GM18870 (cell line): ENCODE measurements around the gene ADAP1.
"Not testable (repeated sequence)": the region's sequence is repeated elsewhere in the genome, so short reads cannot be mapped to it uniquely, and the experiment has no call there.

ENCODE experiments used
- ATAC-seq: cut with Tn5 transposase; IDR thresholded peaks from one replicate; pipeline ENCODE4 v1.9.1; 2021; ENCODE audit warnings: moderate library complexity; ENCODE audit not compliant: unreplicated experiment

The ADAP1 gene

DNA sequence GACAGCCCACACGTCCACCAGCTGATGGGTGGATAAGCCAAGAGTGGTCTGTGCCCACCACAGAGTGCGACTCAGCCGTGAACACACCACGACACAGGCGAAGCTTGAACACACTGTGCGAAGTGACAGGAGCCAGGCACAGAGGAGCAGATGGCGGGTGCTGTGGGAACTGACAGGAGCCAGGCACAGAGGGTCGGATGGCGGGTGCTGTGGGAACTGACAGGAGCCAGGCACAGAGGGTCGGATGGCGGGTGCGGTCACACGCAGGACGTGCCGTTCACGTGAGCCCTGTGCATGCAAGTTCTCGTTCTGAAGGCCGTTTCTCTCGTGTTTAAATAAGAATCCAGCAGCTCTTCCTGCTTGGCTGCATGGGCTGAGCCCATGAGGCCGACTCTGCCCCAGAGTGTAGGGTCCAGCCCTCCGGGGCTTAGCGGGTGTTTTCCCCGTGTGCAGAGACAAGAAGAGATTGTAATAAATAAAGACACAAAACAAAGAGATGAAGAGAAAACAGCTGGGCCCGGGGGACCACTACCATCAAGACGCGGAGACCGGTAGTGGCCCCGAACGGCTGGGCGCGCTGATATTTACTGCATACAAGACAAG, 5.9 kb upstream of the ADAP1 start:
- no peak for ATAC-seq

DNA sequence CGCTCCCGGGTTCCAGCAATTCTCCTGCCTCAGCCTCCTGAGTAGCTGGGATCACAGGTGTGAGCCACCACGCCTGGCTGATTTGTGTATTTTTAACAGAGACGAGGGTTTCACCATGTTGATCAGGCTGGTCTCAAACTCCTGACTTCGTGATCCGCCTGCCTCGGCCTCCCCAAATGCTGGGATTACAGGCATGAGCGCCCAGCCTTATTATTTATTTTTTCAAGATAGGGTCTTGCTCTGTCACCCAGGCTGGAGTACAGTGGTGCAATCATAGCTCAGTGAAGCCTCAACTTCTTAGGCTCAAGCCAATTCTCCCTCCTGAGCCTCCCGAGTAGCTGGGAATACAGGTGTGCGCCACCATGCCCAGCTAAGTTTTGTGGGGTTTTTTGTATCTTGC, 5.3 kb upstream of the ADAP1 start:
- not testable (repeated sequence) for ATAC-seq

DNA sequence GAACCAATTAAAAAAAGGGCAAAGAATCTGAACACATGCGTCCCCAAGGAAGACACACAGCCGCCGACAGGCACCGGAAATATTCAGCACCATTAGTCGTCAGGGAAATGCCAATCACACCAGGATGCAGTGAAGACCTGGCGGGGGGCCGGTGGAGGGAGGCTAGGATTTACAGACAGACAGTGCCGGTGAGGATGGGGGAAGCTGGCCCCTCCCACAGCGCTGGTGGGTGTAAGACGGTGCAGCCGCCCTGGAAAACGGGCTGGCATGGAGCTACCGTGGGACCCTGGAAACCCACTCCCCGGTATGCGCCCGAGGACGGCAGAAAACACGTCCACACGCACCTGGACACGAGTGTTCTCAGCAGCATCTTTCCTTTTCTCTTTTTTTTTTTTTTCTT, 4.8 kb upstream of the ADAP1 start:
- ATAC-seq, result no peak

DNA sequence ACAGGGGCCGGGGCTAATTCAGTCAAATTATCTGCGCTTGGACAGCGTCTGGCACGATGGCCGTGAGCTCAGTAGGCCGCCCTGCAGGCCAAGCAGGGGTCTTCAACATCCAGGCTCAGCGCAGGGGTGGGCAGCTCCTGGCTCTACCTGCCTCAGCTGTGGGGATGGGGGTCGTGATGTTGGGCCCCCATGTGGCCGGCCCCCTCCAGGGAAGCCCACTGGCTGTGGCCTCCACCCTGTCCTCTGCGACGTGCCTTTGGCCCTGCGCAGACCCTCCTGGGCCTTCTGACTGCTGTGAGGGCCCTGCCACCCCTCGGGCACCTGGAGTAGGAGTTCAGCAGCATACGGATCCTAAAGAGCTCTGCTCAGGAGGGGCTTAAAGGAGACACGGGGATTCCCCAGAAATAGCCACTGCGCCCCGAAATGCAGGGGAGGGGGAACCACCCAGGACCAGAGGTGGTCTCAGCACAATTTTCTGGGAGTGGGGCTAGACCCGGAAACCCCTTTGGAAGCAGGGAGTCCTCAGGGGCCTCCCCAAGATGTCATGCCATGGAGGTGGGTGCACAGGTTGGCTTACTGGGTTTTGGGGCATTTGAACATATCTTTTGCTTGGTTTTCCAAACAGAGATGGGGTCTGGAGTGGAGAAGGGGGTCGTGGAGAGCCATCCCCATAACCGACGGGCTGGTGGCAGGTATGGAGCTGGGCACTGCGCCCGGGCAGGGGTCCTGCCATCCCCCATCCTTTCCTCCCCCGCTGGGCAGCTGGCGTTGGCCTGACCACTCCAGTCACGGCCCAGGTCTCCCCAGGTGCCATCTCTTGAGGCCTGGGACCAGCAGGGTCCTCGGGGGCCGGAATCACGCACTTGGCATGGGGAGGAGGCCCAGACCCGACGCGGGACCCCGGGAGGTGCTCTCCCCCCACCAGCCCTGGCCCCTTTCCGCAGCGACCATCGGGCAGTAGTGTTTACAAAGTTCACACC, 4.0 kb upstream of the ADAP1 start:
- no peak for ATAC-seq

DNA sequence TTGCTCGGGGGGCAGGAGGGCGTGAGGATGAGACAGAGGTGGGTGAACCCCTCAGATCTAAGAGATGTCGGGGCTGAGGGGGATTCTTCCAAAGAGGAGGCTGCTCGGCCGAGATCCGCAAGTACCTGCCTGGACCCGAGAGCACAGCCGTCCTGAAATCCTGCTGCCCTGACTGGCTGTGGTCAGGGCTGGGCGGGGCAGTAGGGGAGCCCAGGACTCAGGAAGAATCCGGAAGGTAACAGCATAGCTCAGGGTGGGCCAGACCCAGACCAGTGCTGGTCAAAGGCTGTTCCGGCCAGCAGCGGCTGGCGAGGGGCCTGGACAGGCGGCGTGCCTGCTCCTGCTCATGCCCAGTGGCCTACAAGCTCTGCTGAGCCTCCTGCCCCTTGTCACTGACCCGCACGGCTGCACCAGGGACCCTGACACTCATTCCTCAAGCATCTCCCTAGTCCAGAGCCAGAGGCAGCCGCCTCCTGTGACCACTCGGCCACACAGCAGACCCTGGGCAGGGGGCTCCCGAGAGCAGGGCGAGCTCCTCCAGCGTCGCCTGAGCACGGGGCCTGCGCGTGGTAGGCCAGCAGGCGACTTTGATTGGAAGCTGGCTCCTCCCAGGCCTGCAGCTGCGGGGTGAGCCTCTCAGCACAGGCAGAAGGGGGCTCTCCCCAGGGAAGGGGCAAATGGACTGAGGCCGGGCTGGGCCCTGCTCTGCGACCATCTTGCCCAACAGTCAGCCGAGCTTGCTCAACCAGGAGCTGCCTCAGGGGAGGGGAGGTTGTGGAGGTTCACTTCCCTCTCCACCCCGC, 3.1 kb upstream of the ADAP1 start:
- no peak for ATAC-seq

DNA sequence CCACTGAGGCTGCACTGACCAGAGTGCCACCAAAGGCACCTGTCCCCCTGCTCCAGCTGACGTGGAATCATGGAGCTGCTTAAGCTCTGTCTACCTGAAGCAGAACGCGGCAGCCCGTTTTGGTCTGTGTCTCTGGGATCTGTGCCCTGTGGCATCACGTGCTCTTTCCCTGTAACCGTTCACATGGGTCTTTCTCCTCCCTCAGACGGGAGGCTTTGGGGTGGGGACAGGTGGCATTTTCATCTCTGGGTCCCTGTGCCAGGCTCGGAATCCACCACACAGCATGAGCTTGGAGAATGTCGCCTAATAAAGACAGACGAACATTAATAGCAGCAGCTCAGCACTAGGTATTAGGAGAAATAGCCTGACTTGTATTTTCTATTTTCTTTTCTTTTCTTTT, 1.6 kb upstream of the ADAP1 start:
- ATAC-seq, result no peak

DNA sequence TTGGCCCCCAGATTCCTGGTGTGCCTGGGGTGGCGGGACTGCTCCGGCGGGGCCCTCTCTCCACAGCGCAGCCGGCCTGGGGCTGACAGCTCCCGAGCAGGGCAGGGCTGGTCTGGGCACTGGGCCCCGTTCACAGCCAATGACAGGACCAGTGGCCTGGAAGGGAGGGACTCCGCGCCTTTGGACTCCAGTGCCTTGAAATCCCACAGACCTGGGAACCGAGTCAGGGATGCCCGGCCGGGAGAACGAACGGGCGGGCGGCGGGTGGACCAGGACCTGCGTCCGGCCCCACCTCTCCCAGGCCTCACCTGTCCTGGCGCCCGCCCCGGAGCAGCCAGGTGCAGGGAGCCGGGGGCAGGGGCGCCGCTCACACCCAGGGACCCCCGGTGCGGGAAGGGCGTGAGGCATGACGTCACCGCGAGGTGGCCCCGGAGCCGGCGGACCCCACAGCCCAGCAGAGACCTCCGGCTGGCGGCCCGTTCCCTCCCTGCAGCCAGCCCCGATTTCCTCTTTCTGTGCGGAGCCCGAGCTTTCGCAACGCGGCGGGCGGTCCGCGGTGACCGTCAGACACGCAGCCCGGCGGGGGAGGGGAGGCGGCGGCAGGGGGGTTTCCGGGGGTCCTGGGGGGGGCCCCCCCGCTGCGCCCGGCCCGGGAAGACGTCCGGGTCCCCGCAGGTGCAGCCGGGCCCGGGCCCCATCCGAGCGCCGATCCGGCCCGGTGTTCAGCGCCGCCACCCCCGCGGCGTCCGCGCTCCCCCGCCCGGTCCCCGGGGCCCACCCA, 743 bp downstream of the ADAP1 start:
- ATAC-seq, result no peak

DNA sequence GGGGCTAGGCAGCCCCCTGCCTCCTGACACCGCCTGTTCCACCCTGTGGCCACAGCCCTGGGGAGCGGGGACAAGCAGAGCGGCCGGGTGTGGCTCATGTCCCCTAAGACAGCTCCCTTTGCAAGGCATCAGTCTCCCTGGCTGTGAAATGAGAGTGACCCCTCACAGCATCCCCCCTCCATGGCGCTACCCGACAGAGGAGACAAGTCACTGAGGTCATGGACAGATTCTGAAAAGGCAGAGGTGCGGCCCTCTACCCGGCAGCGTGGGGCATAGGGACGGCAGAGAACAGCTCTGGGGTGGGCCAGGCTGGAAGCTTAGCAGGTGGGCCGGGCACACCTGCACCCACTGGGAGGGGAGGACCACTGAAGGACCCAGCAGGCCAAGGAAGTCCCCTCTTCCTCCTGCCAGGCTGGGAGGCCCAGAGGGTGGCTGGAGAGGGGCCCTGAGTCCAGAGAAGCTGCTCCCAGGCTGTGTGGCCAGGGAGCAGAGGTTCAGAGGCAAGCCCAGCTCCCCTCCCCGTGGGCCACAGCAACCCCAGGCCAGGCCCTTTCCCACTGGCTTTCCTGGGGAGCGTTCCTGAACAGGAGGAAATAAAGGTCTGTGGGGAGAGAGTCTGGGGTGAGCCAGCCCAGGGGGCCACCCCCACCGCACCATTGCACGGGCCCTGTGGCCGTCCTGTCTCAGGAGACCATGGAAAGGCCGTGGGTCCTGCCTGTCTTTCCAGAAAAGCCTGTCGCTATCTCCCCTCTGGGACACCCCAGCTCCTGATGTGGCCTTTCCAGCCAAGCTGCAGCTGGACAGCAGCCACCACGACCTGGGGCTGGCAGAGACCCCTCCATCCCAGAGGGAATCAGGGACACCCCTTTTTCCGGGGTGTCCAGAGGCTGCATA, 1.7 kb downstream of the ADAP1 start:
- ATAC-seq, result no peak

DNA sequence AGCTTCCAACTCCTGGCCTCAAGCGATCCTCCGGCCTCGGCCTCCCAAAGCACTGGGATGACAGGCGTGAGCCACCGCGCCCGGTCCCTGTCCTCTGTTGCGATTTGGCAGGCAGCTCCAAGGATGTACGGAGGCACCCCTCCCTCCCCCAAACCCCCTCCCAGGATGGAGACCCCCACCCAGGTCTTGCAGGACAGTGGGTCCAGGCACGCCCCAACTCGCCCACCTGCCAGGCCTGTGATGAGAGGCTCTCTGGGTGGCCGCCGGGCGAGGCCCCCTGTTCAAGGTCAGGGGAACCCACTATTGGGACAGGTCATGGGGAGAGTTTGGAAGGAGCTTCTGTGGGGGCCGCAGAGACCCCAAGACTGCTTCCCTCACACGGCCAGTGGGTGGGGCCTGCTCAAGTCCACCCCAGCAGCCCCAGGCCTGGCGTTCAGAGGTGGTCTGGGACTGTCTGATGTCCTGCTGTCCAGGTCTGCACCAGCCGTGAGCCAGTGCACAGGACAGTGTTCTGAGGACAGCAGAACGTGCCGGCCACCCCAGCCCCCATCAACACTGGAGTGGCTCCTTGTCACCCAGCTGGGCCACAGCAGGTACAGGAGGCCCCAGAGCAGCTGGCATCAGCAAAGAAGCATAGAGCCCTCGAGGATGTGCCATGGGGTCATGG, 2.5 kb downstream of the ADAP1 start:
- ATAC-seq, result no peak

DNA sequence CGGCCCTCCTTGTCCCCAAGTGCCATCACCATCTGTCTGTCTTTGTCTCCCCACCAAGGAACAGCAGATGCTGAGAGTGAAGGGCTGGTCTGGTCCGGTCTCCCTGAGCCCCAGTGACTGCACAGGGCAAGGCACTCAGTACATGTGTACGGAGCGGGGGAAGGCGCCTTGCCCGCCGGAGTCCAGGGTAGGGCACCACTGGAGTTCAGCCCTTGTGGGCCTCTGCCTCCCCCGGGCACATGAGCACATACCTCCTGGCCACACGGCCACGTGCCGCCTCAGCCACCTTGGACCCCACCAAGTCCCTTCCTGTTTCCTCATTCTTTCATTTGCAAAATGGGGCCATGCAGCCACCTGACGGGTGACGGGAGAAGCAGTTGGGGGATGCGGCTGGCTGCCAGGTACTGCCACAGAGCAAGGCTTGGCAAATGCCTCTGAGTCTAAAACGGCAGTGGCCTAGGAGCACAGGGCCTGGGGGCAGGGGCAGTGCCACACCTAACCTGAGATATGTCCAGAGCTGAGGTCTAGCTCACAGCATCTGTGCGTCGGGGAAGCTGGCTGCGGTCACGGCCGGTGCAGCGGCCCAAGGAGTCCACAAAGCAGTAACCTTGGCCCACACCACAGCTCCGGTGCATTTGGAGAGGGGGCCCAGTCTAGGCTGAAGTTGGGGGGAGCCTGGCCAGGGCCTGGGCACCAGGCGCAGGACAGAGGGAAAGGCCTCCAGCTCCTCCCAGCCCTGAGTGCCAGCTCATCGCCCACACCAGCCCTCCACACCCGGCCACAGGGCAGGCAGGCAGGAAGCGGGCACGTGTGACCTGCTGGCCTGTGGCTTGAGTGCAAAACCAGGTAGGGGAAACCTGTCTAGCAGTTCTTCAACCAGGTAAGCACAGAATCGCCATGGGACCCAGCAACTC, 5.2 kb downstream of the ADAP1 start:
- ATAC-seq, result peak; percentile 17

DNA sequence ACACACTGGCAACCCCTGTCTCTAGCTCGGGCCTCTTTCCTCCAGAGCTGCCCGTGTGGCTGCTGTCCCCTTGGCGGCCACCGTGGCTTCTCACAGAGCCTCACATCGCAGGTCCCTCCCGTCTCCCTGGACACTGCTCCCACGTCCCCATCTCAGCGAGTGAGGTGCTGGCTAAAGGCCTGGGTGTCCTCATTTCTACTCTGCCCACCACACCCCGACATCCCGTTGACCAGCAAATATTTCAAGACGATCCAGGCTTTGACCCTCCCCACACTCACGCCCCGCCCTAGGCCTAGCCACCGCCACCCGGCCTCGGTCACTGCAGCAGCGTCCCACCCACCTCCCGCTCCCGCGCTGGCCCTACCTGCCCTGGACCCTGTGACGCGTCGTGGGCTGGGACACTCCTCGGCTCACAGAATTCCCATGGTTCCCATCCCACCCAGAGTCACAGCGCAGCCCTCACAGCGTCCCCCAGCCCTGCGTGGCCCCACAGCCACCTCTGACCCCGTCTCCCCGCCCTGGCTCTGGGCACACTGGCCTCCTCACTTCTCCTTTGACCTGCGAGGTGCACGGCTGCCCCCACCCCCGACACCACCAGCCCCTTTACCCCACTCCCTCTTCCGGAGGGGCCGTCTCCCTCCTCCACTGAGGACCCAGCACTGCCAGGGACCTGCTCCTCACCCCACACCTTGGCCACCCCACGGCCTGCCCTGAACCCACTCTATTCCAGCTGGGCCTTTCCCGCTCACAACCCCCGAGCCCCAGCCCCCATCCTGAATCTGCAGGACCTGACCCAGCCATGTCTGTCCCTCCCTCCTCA, 6.9 kb downstream of the ADAP1 start:
- ATAC-seq, result no peak

DNA sequence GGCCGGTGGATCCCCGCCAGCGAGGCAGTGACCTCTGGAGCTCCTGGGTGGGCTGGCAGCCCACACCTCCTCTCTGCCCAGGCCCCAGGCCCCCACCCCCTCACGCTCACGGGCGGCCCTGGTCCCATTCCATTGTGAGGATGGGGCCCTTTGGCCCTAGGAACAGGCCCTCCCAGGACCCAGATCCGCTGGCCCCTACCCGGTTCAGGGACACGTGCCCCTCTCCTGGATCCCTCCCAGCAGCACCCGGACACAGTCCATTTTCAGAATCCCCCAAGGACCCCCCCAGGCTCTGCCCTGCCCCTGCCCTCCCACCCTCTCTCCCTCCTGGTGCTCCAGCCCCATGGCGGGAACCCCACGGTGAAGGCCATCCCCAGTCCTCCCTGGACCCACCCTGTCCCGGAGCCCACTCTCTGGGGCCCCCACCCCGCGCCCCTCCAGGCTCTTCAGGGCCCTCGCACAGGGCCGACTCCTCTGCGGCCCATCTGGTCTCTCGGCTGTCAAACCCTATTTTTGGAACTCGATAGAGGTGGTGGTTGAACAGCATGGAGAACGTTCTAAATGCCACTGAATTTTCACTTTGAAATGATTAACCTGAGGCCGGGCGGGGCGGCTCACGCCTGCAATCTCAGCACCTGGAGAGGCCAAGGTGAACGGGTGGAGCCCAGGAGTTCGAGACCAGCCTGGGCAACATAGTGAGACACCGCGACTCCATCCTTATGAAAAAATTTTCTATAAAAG, 8.1 kb downstream of the ADAP1 start:
- no peak for ATAC-seq

DNA sequence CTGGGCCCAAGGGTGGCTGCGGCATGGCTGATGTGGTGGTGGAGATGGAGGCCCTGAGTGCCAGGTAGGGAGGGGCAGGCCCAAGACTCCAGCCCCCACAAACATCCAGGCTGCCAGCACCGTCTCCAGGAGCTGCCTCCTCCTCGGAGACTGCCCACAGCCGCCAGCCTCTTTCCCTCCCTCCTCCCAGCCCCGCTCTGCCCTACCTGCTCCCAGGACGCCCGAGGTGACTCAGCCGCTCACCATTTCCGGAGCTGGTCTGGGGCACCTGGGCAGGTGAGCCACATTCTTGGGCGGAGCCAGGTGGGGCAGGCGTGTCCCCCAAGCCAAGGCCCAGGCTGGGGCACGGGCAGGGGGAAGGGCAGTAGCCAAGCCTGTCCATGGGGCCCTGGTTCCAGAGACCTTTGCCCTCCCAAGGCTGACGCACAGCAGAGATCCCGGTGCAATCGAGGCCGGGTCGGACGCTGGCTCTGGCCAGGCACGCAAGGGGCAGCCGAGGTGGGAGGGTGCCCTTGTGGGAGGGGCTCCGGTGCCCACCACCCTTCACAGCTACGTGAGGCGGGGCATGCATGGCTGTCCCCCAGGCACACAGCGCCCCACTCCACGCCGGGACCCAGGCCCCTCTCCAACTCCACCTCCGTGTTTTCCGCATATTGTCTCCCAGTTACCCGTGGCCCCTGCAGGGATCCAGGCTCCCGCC, 8.8 kb downstream of the ADAP1 start:
- ATAC-seq, result no peak

DNA sequence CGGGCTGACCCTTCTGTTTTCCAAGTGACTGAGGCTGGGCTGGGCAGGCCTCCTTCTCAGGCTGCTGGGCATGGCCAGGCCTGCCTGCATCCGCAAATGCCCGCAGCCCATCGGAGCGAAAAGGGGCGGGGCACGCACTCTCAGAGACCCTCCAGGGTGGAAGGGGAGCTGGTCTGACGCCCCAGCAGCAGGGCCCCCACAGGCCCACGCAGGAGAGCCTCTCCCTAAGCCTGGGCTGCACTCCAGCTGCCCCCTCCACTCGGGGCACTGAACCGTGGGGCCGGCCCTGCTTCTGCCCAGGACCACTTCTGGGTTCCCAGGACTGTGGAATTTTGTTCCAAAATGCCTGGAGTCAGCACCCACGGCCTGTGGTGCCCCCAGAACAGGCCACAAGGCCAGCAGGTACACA, 9.3 kb downstream of the ADAP1 start:
- no peak for ATAC-seq

DNA sequence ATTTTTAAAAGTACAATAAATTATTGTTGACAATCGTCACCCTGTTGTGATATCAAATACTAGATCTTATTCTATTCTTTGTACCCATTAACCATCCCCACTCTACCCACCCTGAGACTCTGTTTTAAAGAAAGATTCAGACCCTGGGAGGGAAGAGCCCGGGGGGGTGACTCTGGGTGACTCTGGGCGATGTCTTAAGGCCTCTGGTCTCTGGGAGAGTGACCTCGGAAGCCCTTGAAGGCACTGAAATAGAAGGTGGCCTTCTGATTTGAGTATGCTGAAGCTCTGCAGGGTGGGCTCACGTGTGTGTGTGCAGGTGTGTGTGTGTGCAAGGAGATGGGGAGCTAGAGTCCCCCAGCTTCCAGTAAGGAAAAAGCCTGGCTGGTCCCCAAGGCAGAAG, 9.7 kb downstream of the ADAP1 start:
- ATAC-seq, result no peak

DNA sequence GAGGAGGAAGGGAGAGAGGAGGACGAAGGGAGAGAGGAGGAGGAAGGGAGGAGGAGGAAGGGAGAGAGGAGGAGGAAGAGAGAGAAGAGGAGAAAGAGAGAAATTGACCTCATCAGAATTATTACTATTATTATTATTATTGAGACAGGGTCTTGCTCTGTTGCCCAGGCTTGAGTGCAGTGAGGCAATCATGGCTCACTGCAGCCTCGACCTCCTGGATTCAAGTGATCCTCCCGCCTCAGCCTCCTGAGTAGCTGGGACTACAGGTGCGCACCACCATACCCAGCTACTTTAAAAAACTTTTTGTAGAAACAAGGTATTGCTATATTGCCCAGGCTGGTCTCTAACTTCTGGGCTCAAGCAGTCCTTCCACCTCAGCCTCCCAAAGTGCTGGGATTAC, 10.7 kb downstream of the ADAP1 start:
- not testable (repeated sequence) for ATAC-seq
